Fibroblast of the conjunctiva (primary cell): ENCODE measurements around the gene NRDE2.
A peak's percentile ranks its signal among the peaks of the same experiment; 100 is the strongest.
"Not testable (repeated sequence)": the region's sequence is repeated elsewhere in the genome, so short reads cannot be mapped to it uniquely, and the experiment has no call there.

Experiments
- DNase-seq: peaks from one replicate; pipeline ENCODE4 v3.0.0-alpha.2; 2010; ENCODE audit warnings: low read depth

NRDE2 gene

GRCh38 chr14:90344331-90345238 is 12.8 kb upstream of the NRDE2 start:
- DNase-seq = no peak

GRCh38 chr14:90342327-90342726 is 10.6 kb upstream of the NRDE2 start:
- no peak for DNase-seq

GRCh38 chr14:90341784-90342183 is 10.0 kb upstream of the NRDE2 start:
- no peak for DNase-seq

GRCh38 chr14:90341232-90341631 is 9.5 kb upstream of the NRDE2 start:
- not testable (repeated sequence) for DNase-seq

- no peak for DNase-seq
Observed at GRCh38 chr14:90336985-90337384, 5.2 kb upstream of the NRDE2 start.

GRCh38 chr14:90336401-90336800 is 4.7 kb upstream of the NRDE2 start:
- no peak for DNase-seq

GRCh38 chr14:90332271-90332584 is 487 bp upstream of the NRDE2 start:
- DNase-seq = no peak

- DNase-seq = no peak
Observed at GRCh38 chr14:90330203-90331196, 1.2 kb downstream of the NRDE2 start.

GRCh38 chr14:90321891-90322290 is 9.8 kb downstream of the NRDE2 start:
- no peak for DNase-seq

- DNase-seq = no peak
Observed at GRCh38 chr14:90319634-90320541, 11.9 kb downstream of the NRDE2 start.

GRCh38 chr14:90319173-90319572 is 12.6 kb downstream of the NRDE2 start:
- no peak for DNase-seq

- no peak for DNase-seq
Observed at GRCh38 chr14:90318016-90318415, 13.7 kb downstream of the NRDE2 start.

GRCh38 chr14:90317286-90317685 is 14.5 kb downstream of the NRDE2 start:
- no peak for DNase-seq

GRCh38 chr14:90308561-90308960 is 23.2 kb downstream of the NRDE2 start:
- DNase-seq = no peak

GRCh38 chr14:90305176-90305601 is 26.6 kb downstream of the NRDE2 start:
- DNase-seq = no peak

- DNase-seq = no peak
Observed at GRCh38 chr14:90304502-90304901, 27.2 kb downstream of the NRDE2 start.

GRCh38 chr14:90303473-90303872 is 28.3 kb downstream of the NRDE2 start:
- DNase-seq = no peak

- no peak for DNase-seq
Observed at GRCh38 chr14:90302529-90303303, 29.0 kb downstream of the NRDE2 start.

- DNase-seq = peak; percentile 68
Observed at GRCh38 chr14:90301668-90302090, 30.1 kb downstream of the NRDE2 start.

GRCh38 chr14:90301122-90301521 is 30.6 kb downstream of the NRDE2 start:
- no peak for DNase-seq

- no peak for DNase-seq
Observed at GRCh38 chr14:90300611-90301047, 31.1 kb downstream of the NRDE2 start.
